ENCODE data around the gene MRM2.

- TF ChIP-seq ATF3 (IDR thresholded peaks at IDR 0.05) (no peak), MAX (IDR thresholded peaks at IDR 0.05) (no peak), CTCF (IDR thresholded peaks at IDR 0.05 in 2 of 3, conservative IDR thresholded peaks at IDR 0.05 in 1 of 3; ENCODE audit: borderline replicate concordance in 1 of 3, insufficient read depth in 1 of 3, low read depth in 2 of 3, low read length in 2 of 3) (no peak), EZH2 (IDR thresholded peaks at IDR 0.05) (no peak), REST (IDR thresholded peaks at IDR 0.05; ENCODE audit: low read depth) (no peak), EZH2phosphoT487 (IDR thresholded peaks at IDR 0.05; ENCODE audit: borderline replicate concordance) (no peak), POLR2A (IDR thresholded peaks at IDR 0.05; ENCODE audit: borderline replicate concordance, extremely low read depth, insufficient read depth, insufficient read length) (no peak), EGR1 (IDR thresholded peaks at IDR 0.05; ENCODE audit: low read depth) (no peak), FOSL1 (IDR thresholded peaks at IDR 0.05; ENCODE audit: low read depth) (no peak), POLR2AphosphoS5 (IDR thresholded peaks at IDR 0.05; ENCODE audit: low read depth, low read length) (no peak), YY1 (IDR thresholded peaks at IDR 0.05; ENCODE audit: extremely low read depth, insufficient replicate concordance, low read depth, low read length) (no peak), CEBPB (IDR thresholded peaks at IDR 0.05; ENCODE audit: low read depth) (no peak), ZNF274 (IDR thresholded peaks at IDR 0.05; ENCODE audit: low read depth, low read length) (no peak), SIN3A (IDR thresholded peaks at IDR 0.05; ENCODE audit: low read depth) (no peak)
Observed at GRCh38 chr7:2198760-2199159, 43.2 kb downstream of the MRM2 start.

Measured in HCT116 (cell line).